ENCODE data around the gene PKD1L1.
"Not testable (repeated sequence)": the region's sequence is repeated elsewhere in the genome, so short reads cannot be mapped to it uniquely, and the experiment has no call there.

The PKD1L1 gene

GRCh38 chr7:47793186-47793585 lies 155.1 kb downstream of the PKD1L1 start:
- H3K9me3 Mint-ChIP-seq; H3K4me1 Mint-ChIP-seq; H3K36me3 Mint-ChIP-seq; ATAC-seq (ENCODE audit: low read depth); DNase-seq (ENCODE audit: low spot score in 2 of 2); H3K4me3 Mint-ChIP-seq; H3K27me3 Mint-ChIP-seq; H3K27ac Mint-ChIP-seq: not testable (repeated sequence)

- no peak for ATAC-seq (ENCODE audit: low read depth)
- DNase-seq (ENCODE audit: low spot score in 2 of 2) = no peak
Observed at GRCh38 chr7:47792521-47793121, 155.6 kb downstream of the PKD1L1 start.

GRCh38 chr7:47791682-47792081 lies 156.6 kb downstream of the PKD1L1 start:
- Mint-ChIP-seq H3K4me1 (peaks cover 8% of the 10 kb centered on the region), H3K27me3 (no peaks in the 10 kb centered on the region), H3K36me3 (no peaks in the 10 kb centered on the region), H3K4me3 (no peak overlapping the region), H3K9me3 (no peaks in the 10 kb centered on the region), H3K27ac (no peak overlapping the region)
- ATAC-seq (ENCODE audit: low read depth) = no peak
- no peak for DNase-seq (ENCODE audit: low spot score in 2 of 2)

More at GRCh38 chr7:47792521-47793121, 155.6 kb downstream of the PKD1L1 start:
- Mint-ChIP-seq H3K27ac (no peak overlapping the region), H3K9me3 (no peaks in the 10 kb centered on the region), H3K4me1 (peaks cover 8% of the 10 kb centered on the region), H3K4me3 (no peak overlapping the region), H3K27me3 (no peaks in the 10 kb centered on the region), H3K36me3 (no peaks in the 10 kb centered on the region)

DNA sequence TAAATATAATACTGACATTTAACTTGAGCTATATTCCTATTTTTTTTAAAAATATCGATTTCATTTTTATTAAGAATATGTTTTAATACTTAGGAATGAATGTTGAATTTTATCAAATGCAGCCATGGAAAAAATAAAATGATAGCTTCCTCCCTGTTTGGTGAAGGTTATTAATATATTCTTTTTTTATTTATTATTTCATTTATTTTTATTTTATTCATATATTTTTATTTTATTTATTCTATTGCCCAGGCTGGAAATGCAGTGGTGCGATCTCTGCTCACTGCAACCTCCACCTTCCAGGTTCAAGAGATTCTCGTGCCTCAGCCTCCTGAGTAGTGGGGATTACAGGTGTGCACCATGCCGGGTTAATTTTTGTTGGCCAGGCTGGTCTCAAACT lies 160.2 kb downstream of the PKD1L1 start:
- no peak overlapping the region for H3K27ac Mint-ChIP-seq
- no peaks in the 10 kb centered on the region for H3K36me3 Mint-ChIP-seq
- no peak overlapping the region for H3K4me3 Mint-ChIP-seq
- no peak for DNase-seq (ENCODE audit: low spot score in 2 of 2)
- H3K9me3 Mint-ChIP-seq = no peaks in the 10 kb centered on the region
- H3K27me3 Mint-ChIP-seq = no peaks in the 10 kb centered on the region
- no peak for ATAC-seq (ENCODE audit: low read depth)
- no peaks in the 10 kb centered on the region for H3K4me1 Mint-ChIP-seq

DNA sequence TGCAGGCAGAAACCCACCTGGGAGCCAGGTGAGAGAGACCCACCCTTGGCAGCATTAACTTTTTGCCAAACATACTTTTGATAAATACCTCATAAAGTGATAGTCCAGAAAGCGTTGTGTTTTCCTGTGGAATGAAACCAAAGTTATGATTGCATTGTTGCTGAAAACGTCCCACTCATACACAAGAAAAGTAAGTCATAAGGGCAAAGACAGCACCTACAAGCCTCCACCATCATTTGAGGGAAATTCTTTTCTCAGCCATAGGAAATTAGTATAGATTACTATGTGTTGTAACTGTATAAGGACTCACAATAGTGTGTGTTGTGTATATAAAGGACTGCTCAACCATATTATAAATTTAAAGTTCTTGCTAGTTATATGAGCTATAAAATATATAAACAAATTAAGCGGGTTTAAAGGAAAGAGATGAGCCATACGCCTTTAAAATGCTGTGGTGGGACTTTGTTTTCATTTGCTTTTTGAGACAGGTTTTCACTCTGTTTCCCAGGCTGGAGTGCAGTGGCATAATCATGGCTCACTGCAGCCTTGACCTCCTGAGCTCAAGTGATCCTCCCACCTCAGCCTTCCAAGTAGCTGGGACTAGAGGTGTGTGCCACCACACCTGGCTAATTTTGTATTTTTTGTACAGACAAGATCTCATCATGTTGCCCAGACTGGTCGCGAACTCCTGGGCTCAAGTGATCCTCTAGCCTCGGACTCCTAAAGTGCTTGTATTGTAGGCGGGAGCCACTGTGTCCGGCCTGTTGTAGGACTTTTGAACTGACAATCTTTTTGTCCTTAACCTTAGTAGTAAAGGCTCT lies 160.8 kb downstream of the PKD1L1 start:
- DNase-seq (ENCODE audit: low spot score in 2 of 2) = no peak

GRCh38 chr7:47786557-47787248 lies 161.6 kb downstream of the PKD1L1 start:
- Mint-ChIP-seq H3K4me1 (no peaks in the 10 kb centered on the region), H3K27ac (no peak overlapping the region), H3K27me3 (no peaks in the 10 kb centered on the region), H3K4me3 (no peak overlapping the region), H3K36me3 (peaks cover under 1% of the 10 kb centered on the region), H3K9me3 (peaks cover under 1% of the 10 kb centered on the region)
- DNase-seq (ENCODE audit: low spot score in 2 of 2) (no peak), ATAC-seq (ENCODE audit: low read depth) (no peak)

More for the DNA sequence above, 160.8 kb downstream of the PKD1L1 start:
- no peaks in the 10 kb centered on the region for H3K36me3 Mint-ChIP-seq
- H3K27me3 Mint-ChIP-seq = no peaks in the 10 kb centered on the region
- no peaks in the 10 kb centered on the region for H3K4me1 Mint-ChIP-seq
- ATAC-seq (ENCODE audit: low read depth) = no peak
- no peak overlapping the region for H3K4me3 Mint-ChIP-seq
- no peak overlapping the region for H3K27ac Mint-ChIP-seq
- no peaks in the 10 kb centered on the region for H3K9me3 Mint-ChIP-seq

DNA sequence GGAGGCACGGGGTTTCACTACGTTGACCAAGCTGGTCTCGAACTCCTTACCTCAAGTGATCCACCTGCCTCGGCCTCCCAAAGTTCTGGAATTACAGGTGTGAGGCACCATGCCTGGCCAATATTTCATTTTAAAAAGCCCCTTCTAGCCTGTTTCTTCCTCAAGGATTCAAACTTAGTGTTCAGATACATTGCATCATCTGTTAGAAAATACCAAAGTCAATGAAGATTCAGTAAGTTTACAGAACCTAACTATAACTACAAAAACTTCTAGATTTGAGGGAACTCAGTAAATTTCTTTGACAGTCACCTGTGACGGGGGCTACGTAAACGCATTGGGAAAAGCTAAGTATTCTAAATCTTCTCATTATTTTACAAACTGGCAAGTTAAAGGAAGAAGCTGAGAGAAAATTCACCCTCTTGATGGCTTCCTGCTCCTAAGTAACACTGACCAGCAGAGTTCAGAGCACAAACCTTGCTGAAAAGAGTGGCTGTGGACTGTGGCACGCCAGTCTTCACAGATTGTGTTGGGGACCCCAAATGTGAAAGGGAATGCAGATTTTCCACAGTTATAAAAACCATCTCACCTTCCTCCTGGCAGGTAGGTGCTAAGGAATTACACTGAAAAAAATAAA lies 162.2 kb downstream of the PKD1L1 start:
- peaks cover 2% of the 10 kb centered on the region for H3K9me3 Mint-ChIP-seq
- ATAC-seq (ENCODE audit: low read depth) = no peak
- no peak overlapping the region for H3K27ac Mint-ChIP-seq
- H3K27me3 Mint-ChIP-seq = no peaks in the 10 kb centered on the region
- H3K36me3 Mint-ChIP-seq = peaks cover 2% of the 10 kb centered on the region
- no peak overlapping the region for H3K4me3 Mint-ChIP-seq
- no peak for DNase-seq (ENCODE audit: low spot score in 2 of 2)
- H3K4me1 Mint-ChIP-seq = no peaks in the 10 kb centered on the region

DNA sequence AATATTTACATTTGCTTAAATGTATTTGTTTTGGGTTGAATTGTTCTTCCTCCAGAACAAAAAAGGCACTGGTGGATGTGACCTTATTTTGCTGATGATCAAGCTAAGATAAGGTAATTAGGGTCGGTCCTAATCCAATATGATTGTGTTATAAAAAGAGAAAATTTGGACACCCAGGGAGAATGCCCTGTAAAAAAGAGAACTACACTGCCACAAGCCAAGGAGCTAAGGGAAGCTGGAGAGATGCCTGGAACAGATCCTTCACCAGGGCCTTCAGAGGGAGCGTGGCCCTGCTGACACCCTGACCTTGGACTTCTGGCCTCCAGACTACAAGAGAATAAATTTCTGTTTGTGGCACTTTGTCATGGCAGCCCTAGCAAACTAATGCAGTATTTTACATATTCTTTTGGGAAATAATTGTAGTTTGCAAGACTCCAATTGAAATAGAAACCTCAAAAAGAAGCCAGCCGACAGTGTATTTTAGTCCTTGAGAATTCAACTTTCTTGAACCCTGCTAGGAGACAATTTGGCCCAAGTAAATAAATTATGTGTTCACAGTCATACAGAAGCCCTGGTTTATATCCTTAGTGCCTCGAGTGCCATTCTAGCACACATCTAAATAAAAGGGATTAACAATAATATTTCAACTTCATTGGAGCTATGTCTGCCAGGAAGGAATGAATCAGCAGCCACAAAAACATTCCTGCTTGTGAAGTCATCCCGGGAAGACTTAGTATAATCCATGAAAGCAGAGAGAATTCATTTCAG lies 164.6 kb downstream of the PKD1L1 start:
- Mint-ChIP-seq H3K4me3 (no peak overlapping the region), H3K9me3 (peaks cover 2% of the 10 kb centered on the region), H3K27me3 (no peaks in the 10 kb centered on the region), H3K36me3 (peaks cover 2% of the 10 kb centered on the region), H3K27ac (no peak overlapping the region), H3K4me1 (no peaks in the 10 kb centered on the region)
- no peak for DNase-seq (ENCODE audit: low spot score in 2 of 2)
- no peak for ATAC-seq (ENCODE audit: low read depth)

DNA sequence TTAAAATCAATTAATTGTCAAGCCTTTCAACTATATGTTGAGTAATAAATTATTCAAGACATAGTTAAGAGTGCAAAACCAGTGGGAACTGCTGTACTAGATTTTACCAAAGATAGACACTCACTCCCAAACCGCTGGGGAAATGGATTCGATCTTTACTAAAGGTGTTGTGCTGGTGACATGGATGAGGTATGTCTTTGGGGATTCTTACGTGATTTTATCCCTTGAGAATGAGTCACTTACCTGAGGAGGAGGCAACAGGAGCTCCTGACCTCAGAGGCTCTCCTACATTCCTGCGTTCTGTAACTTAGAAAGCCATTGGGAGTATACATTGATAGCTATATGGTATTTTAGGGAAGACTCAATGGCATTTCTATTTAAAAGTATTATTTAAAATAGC lies 165.5 kb downstream of the PKD1L1 start:
- H3K27me3 Mint-ChIP-seq = no peaks in the 10 kb centered on the region
- DNase-seq (ENCODE audit: low spot score in 2 of 2) (no peak), ATAC-seq (ENCODE audit: low read depth) (no peak)
- H3K4me1 Mint-ChIP-seq = peaks cover 3% of the 10 kb centered on the region
- H3K27ac Mint-ChIP-seq = no peak overlapping the region
- no peak overlapping the region for H3K4me3 Mint-ChIP-seq
- H3K9me3 Mint-ChIP-seq = peaks cover 2% of the 10 kb centered on the region
- H3K36me3 Mint-ChIP-seq = peaks cover 2% of the 10 kb centered on the region

GRCh38 chr7:47782022-47782421 lies 166.2 kb downstream of the PKD1L1 start:
- Mint-ChIP-seq H3K27me3 (no peaks in the 10 kb centered on the region), H3K36me3 (peaks cover 2% of the 10 kb centered on the region)

DNA sequence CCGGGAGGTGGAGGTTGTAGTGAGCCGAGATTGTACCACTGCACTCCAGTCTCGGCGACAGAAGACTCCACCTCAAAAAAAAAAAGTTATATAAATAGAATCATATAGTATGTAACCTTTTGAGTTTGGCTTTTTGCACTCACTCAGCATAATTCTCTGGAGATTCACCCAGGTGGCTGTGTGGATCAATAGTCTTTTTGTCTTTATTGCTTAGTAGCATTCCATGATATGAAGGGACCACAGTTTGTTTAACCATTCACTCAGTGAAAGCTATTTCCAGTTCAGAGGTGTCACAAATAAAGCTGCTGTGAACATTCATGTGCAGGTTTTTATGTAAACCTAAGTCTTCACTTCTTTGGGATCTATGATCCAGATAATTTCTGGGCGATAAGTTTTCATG lies 167.7 kb downstream of the PKD1L1 start:
- H3K9me3 Mint-ChIP-seq = peaks cover 2% of the 10 kb centered on the region
- peaks cover 2% of the 10 kb centered on the region for H3K36me3 Mint-ChIP-seq
- H3K27me3 Mint-ChIP-seq = no peaks in the 10 kb centered on the region
- ATAC-seq (ENCODE audit: low read depth) = no peak
- H3K4me1 Mint-ChIP-seq = peaks cover 6% of the 10 kb centered on the region
- H3K4me3 Mint-ChIP-seq = no peak overlapping the region
- no peak for DNase-seq (ENCODE audit: low spot score in 2 of 2)
- H3K27ac Mint-ChIP-seq = no peak overlapping the region

More at GRCh38 chr7:47782022-47782421, 166.2 kb downstream of the PKD1L1 start:
- no peak overlapping the region for H3K27ac Mint-ChIP-seq
- H3K4me3 Mint-ChIP-seq = no peak overlapping the region
- ATAC-seq (ENCODE audit: low read depth) = no peak
- H3K9me3 Mint-ChIP-seq = peaks cover 2% of the 10 kb centered on the region
- H3K4me1 Mint-ChIP-seq = peaks cover 6% of the 10 kb centered on the region
- DNase-seq (ENCODE audit: low spot score in 2 of 2) = no peak

GRCh38 chr7:47779341-47779771 lies 168.9 kb downstream of the PKD1L1 start:
- Mint-ChIP-seq H3K4me3 (no peak overlapping the region), H3K36me3 (peaks cover 2% of the 10 kb centered on the region), H3K27me3 (no peaks in the 10 kb centered on the region), H3K4me1 (peaks cover 12% of the 10 kb centered on the region), H3K27ac (no peak overlapping the region), H3K9me3 (peaks cover 2% of the 10 kb centered on the region)
- ATAC-seq (ENCODE audit: low read depth) (no peak), DNase-seq (ENCODE audit: low spot score in 2 of 2) (no peak)

DNA sequence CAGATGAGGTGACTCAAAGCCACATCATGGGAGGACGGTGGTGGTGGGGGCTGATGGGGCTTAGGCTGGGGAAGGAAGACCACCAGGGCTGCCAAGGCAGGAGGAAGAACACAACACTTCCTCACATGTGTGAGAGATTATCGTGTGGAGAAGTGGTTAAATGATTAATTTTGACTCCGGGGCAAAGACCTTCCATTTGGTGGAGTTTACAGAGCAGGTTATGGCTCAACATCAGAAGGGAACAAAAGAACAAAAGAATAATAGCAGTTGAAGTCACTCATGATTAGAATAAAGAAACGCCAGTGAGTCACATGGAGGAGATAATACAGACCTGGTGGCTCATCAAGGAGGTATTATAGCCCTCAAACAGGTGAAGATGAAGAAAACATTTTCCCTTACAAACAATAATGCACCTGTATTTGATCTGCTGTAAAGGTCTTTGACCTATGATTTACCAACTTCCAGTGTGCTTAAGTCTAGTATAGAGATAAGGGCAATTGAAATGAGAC lies 170.1 kb downstream of the PKD1L1 start:
- Mint-ChIP-seq H3K4me1 (peaks cover 15% of the 10 kb centered on the region), H3K27me3 (no peaks in the 10 kb centered on the region), H3K36me3 (peaks cover 2% of the 10 kb centered on the region), H3K4me3 (no peak overlapping the region), H3K27ac (no peak overlapping the region), H3K9me3 (peaks cover 2% of the 10 kb centered on the region)
- no peak for DNase-seq (ENCODE audit: low spot score in 2 of 2)
- ATAC-seq (ENCODE audit: low read depth) = no peak
